K562 (cell line): ENCODE data around the gene TREX2. TPM values are rescaled to one million over a fixed set of nuclear protein-coding genes. Genes with fewer than 3 reads are reported as not detected.

Experiments
- ATAC-seq: fragments of 200-7000 bp; cut with Tn5 transposase; 3 replicates; pipeline ENCODE4 v1.9.1; 2020; ENCODE audit warnings: moderate library complexity
- BruUV-seq: library from RNA; stranded (reverse); fragments of 400-500 nt; replicated peaks from 2 replicates; lab custom pipeline; 2021; lab: Mats Ljungman, UMichigan
- CTCF ChIA-PET: fragments of 300-600 bp; formaldehyde crosslinking; extraction: SDS; loops from one replicate; lab custom pipeline; 2021; ENCODE audit warnings: low intra/inter-chr PET ratio; lab: Yijun Ruan, JAX
- POLR2A ChIA-PET: fragments of 300-600, 350-650 bp; sonication (Branson Sonifier 250); formaldehyde crosslinking; extraction: SDS; loops from one replicate; lab custom pipeline; 2021; ENCODE audit warnings: antibody characterized with exemption, inconsistent platforms; lab: Yijun Ruan, JAX
- DNase-seq, 4 experiments: peaks; one replicate each; pipeline versions ENCODE4 v3.0.0 to v3.0.0-alpha.2; 2011 to 2018; ENCODE audit warnings: low spot score in 3 of 4, mixed read lengths in 3 of 4; ENCODE audit errors: extremely low read depth in 1 of 4
- FAIRE-seq: peaks from 2 replicates; lab custom pipeline; 2011; peaks lifted over from hg19 to GRCh38; lab: Jason Lieb, UNC
- H2AFZ ChIP-seq: 2 replicates; pipeline ENCODE4 v1.6.0; 2011; ENCODE audit warnings: low read depth, low read length, control low read depth, inconsistent platforms
- H3K27ac ChIP-seq: fragments of 200-600 bp; 3 replicates; pipeline ENCODE4 v1.8.0; 2011; ENCODE audit warnings: low read depth, mild to moderate bottlenecking, control low read depth, inconsistent platforms, low read length, moderate library complexity, mixed read lengths; ENCODE audit errors: extremely low read depth
- H3K27me3 ChIP-seq, 2 experiments: fragments of 300-600 bp in 1 of 2; 2 replicates in 1 of 2; 3 replicates in 1 of 2; pipeline versions ENCODE4 v1.6.0 to v1.8.0; 2011; ENCODE audit warnings: inconsistent platforms in 2 of 2, low read length in 2 of 2, mild to moderate bottlenecking in 1 of 2, mixed read lengths in 1 of 2, moderate library complexity in 1 of 2; ENCODE audit not compliant: control insufficient read depth in 2 of 2, insufficient read depth in 2 of 2
- H3K36me3 ChIP-seq: fragments of 300-600 bp; 3 replicates; pipeline ENCODE4 v1.8.0; 2011; ENCODE audit warnings: mild to moderate bottlenecking, low read length, inconsistent platforms; ENCODE audit not compliant: control insufficient read depth, insufficient read depth
- H3K4me1 ChIP-seq, 2 experiments: fragments of 200-600 bp in 1 of 2; replicated peaks in 1 of 2; 2 replicates in 1 of 2; 3 replicates in 1 of 2; pipeline versions ENCODE4 v1.5.1 to v1.8.0; 2011; ENCODE audit warnings: inconsistent platforms in 2 of 2, low read length in 2 of 2, mild to moderate bottlenecking in 1 of 2, mixed read lengths in 1 of 2, moderate library complexity in 1 of 2; ENCODE audit not compliant: control insufficient read depth in 2 of 2, insufficient read depth in 2 of 2
- H3K4me2 ChIP-seq: 2 replicates; pipeline ENCODE4 v1.6.1; 2011; ENCODE audit warnings: low read length, control low read depth, inconsistent platforms, mixed read lengths; ENCODE audit not compliant: insufficient read depth
- H3K4me3 ChIP-seq: fragments of 200-600 bp; sonication (generic), shearing (Covaris generic); 2 replicates; pipeline ENCODE4 v1.5.1; 2016; ENCODE audit warnings: control low read depth, inconsistent platforms
- H3K79me2 ChIP-seq: fragments of 200-600 bp; 3 replicates; pipeline ENCODE4 v1.8.0; 2011; ENCODE audit warnings: low read length, inconsistent platforms; ENCODE audit not compliant: control insufficient read depth, insufficient read depth
- H3K9ac ChIP-seq, 2 experiments: 2 replicates each; pipeline versions ENCODE4 v1.6.0 to v1.6.1; 2011; ENCODE audit warnings: low read depth in 2 of 2, low read length in 2 of 2, control low read depth in 1 of 2, inconsistent platforms in 1 of 2, mild to moderate bottlenecking in 1 of 2, mixed read lengths in 1 of 2; ENCODE audit not compliant: insufficient read depth in 1 of 2
- H3K9me1 ChIP-seq: one replicate; pipeline ENCODE4 v1.6.0; 2011; ENCODE audit warnings: inconsistent platforms, mild to moderate bottlenecking, low read length, moderate library complexity; ENCODE audit not compliant: control insufficient read depth, insufficient read depth
- H3K9me3 ChIP-seq: replicated peaks from 2 replicates; pipeline ENCODE4 v1.5.1; 2011; ENCODE audit warnings: low read depth, low read length, inconsistent platforms; ENCODE audit not compliant: control insufficient read depth, insufficient read depth
- H4K20me1 ChIP-seq: replicated peaks from 2 replicates; pipeline ENCODE4 v1.6.1; 2011; ENCODE audit warnings: low read length, inconsistent platforms, mixed read lengths; ENCODE audit not compliant: control insufficient read depth, insufficient read depth
- ATF1 ChIP-seq, 2 experiments: fragments of 450-650 bp in 1 of 2; IDR thresholded peaks; 2 replicates each; pipeline ENCODE4 v1.6.1; 2016; ENCODE audit warnings: missing compliant biosample characterization in 1 of 2, missing genetic modification characterization in 1 of 2
- FOS ChIP-seq: IDR thresholded peaks from 3 replicates; pipeline ENCODE4 v1.6.1; 2011; ENCODE audit not compliant: insufficient read length; ENCODE audit errors: extremely low read depth
- KHSRP ChIP-seq: fragments of 450-650 bp; IDR thresholded peaks from 2 replicates; pipeline ENCODE4 v1.6.1; 2017
- MECOM ChIP-seq: fragments of 250-450 bp; sonication (Bioruptor Pico); IDR thresholded peaks from 2 replicates; pipeline ENCODE4 v1.8.0; 2022; ENCODE audit warnings: inconsistent platforms
- MEF2A ChIP-seq: IDR thresholded peaks from 2 replicates; pipeline ENCODE4 v1.6.1; 2011; ENCODE audit warnings: low read depth, mild to moderate bottlenecking, low read length, moderate library complexity; ENCODE audit not compliant: control insufficient read depth
- MEIS2 ChIP-seq: fragments of 450-650 bp; IDR thresholded peaks from 2 replicates; pipeline ENCODE4 v1.6.1; 2014; ENCODE audit warnings: mild to moderate bottlenecking; ENCODE audit not compliant: partially characterized antibody
- NCOA1 ChIP-seq: fragments of 450-650 bp; IDR thresholded peaks from 2 replicates; pipeline ENCODE4 v1.6.1; 2016; ENCODE audit warnings: low read depth
- PHF21A ChIP-seq: fragments of 450-650 bp; IDR thresholded peaks from 2 replicates; pipeline ENCODE4 v1.6.1; 2017; ENCODE audit warnings: low read depth, borderline replicate concordance
- POLR2AphosphoS5 ChIP-seq: IDR thresholded peaks from 2 replicates; pipeline ENCODE4 v1.6.1; 2011; ENCODE audit warnings: mild to moderate bottlenecking, low read depth, low read length, moderate library complexity; ENCODE audit not compliant: control insufficient read depth, insufficient read depth
- SAFB ChIP-seq: fragments of 200-400 bp; formaldehyde crosslinking; IDR thresholded peaks from 2 replicates; pipeline ENCODE4 v1.6.1; 2017; ENCODE audit warnings: low read depth, low read length, borderline replicate concordance
- SRSF9 ChIP-seq: fragments of 200-400 bp; formaldehyde crosslinking; IDR thresholded peaks from 2 replicates; pipeline ENCODE4 v1.6.1; 2017; ENCODE audit warnings: low read depth, low read length, borderline replicate concordance
- ZNF23 ChIP-seq: fragments of 250-450 bp; sonication (Bioruptor Pico); IDR thresholded peaks from 2 replicates; pipeline ENCODE4 v1.4.0; 2020; ENCODE audit warnings: mild to moderate bottlenecking
- ZNF282 ChIP-seq: sonication (generic); formaldehyde crosslinking; IDR thresholded peaks from 2 replicates; pipeline ENCODE4 v1.8.1; 2023; ENCODE audit warnings: missing genetic modification reagents
- ZNF696 ChIP-seq: fragments of 250-450 bp; sonication (Bioruptor Pico); conservative IDR thresholded peaks from 2 replicates; pipeline ENCODE4 v1.4.0; 2020; ENCODE audit warnings: mild to moderate bottlenecking, moderate library complexity
- WGBS: fragments of 100-300 bp; shearing (Covaris generic); methylation state at CpG from one replicate; pipeline ENCODE4 v1.1.6; 2016; ENCODE audit warnings: low coverage, mixed read lengths; ENCODE audit not compliant: insufficient coverage; ENCODE audit errors: missing lambda C conversion rate; 5-methylcytosine and 5-hydroxymethylcytosine counted together
- in situ Hi-C: fragments of 300-500 bp; cut with MboI; formaldehyde crosslinking; loops from 4 replicates; pipeline ENCODE4 v1.15.0; 2018; ENCODE audit warnings: inconsistent platforms, mixed read lengths
- intact Hi-C: fragments of 100-400 bp; cut with micrococcal nuclease; formaldehyde crosslinking; loops from 2 replicates; pipeline ENCODE4 v1.14.2; 2022
- polyA plus RNA-seq, 8 experiments: library from polyadenylated mRNA; depleted of rRNA in 4 of 8; stranded (reverse) in 5 of 8; unstranded in 3 of 8; fragments of >200 nt; fragmentation: Nextera tagmentation in 2 of 8; fragmentation: Illumina TruSeq in 1 of 8; extraction: Ambion mirVana in 2 of 8; extraction: Trizol in 1 of 8; gene quantifications; 2 replicates each; pipeline versions ENCODE4 v1.2.1 to v1.2.3, GENCODE V29; 2011 to 2014; ENCODE audit warnings: inconsistent platforms in 1 of 8, missing spikeins in 1 of 8
- total RNA-seq, 7 experiments: library from RNA; depleted of rRNA in 6 of 7; stranded (reverse); fragments of >200 nt in 6 of 7; fragmentation: Illumina TruSeq in 2 of 7; extraction: Trizol in 2 of 7; gene quantifications; 2 replicates each; pipeline versions ENCODE4 v1.2.1 to v1.2.3, GENCODE V29; 2011 to 2021; ENCODE audit warnings: low replicate concordance in 1 of 7

Gene TREX2
- total and polyA plus RNA-seq, 9 of the 15 experiments (the other 6 are each of a cell fraction or from before 2014, with no cell fraction given), result 0.07 to 1.5 (median 0.33) TPM; not detected in 2

GRCh38 chrX:153423652-153424051, 22.2 kb downstream of the TREX2 start:
- no peaks in the 10 kb centered on the region for H3K79me2 ChIP-seq
- CTCF ChIA-PET, result no interaction called here
- H2AFZ ChIP-seq, result no peak overlapping the region
- H3K4me2 ChIP-seq, result no peak overlapping the region
- H3K27me3 ChIP-seq, result no peaks in the 10 kb centered on the region
- no peak for DNase-seq
- WGBS, result 70% methylated on average over 8 of the region's 8 CpGs
- H3K27ac ChIP-seq, result no peak overlapping the region
- no peaks in the 10 kb centered on the region for H3K9me3 ChIP-seq
- H3K4me3 ChIP-seq, result no peak overlapping the region
- no peaks in the 10 kb centered on the region for H4K20me1 ChIP-seq
- in situ Hi-C loops, result no loop called here
- no peak for TF ChIP-seq ATF1 (CRISPR knock-in tag; IDR thresholded peaks at IDR 0.05)
- no peak for TF ChIP-seq ATF1 (tag; IDR thresholded peaks at IDR 0.05)
- TF ChIP-seq ZNF23 (CRISPR knock-in tag), result no peak
- no peak for TF ChIP-seq ZNF696 (CRISPR knock-in tag)
- no peak for TF ChIP-seq MECOM (CRISPR knock-in tag)
- TF ChIP-seq SAFB, result no peak
- TF ChIP-seq MEIS2, result no peak
- no peak for TF ChIP-seq FOS
- TF ChIP-seq POLR2AphosphoS5, result no peak
- TF ChIP-seq ZNF282, result no peak
- TF ChIP-seq NCOA1, result no peak
- TF ChIP-seq SRSF9, result no peak
- no peak for TF ChIP-seq MEF2A
- no peak for TF ChIP-seq PHF21A
- TF ChIP-seq KHSRP, result no peak
- no TSS peak for BruUV-seq
- peaks cover 13% of the 10 kb centered on the region; the same call in 1 of the 3 replicates for H3K36me3 ChIP-seq
- H3K4me1 ChIP-seq, result no peaks in the 10 kb centered on the region
- no peak overlapping the region for H3K9ac ChIP-seq
- intact Hi-C loops, result no loop called here
- peaks cover 2% of the 10 kb centered on the region for H3K9me1 ChIP-seq
- no peak for FAIRE-seq
- POLR2A ChIA-PET, result interaction anchor here (0.7 kb wide), 1 partner anchor 25 kb away, joined by 4 read pairs; no protein-coding TSS in a partner anchor
- no peak for ATAC-seq
